Measurements from ENCODE around the gene RAD52.

RAD52 gene

GRCh38 chr12:966724-967123, 17.2 kb upstream of the RAD52 start:
- Histone ChIP-seq H3K27ac (ENCODE audit: low read depth, low read length) (no peak overlapping the region), H3K4me1 (ENCODE audit: control insufficient read depth, insufficient read depth, low read length, unreplicated experiment) (no peaks in the 10 kb centered on the region)

GRCh38 chr12:958588-959123, 9.2 kb upstream of the RAD52 start:
- Histone ChIP-seq H3K4me3 (ENCODE audit: low read depth, low read length) (no peak overlapping the region; the same call in 1 of the 2 replicates), H3K27ac (ENCODE audit: low read depth, low read length) (no peak overlapping the region), H3K4me1 (ENCODE audit: control insufficient read depth, insufficient read depth, low read length, unreplicated experiment) (peaks cover 17% of the 10 kb centered on the region), H3K36me3 (ENCODE audit: insufficient read depth, low read length) (no peaks in the 10 kb centered on the region), H3K79me2 (ENCODE audit: control insufficient read depth, insufficient read depth, low read length, unreplicated experiment) (no peaks in the 10 kb centered on the region), H3K27me3 (ENCODE audit: insufficient read depth, low read length) (no peaks in the 10 kb centered on the region), H2AFZ (ENCODE audit: low read length, unreplicated experiment) (peak overlapping the region; percentile 3)

More at GRCh38 chr12:966724-967123, 17.2 kb upstream of the RAD52 start:
- Histone ChIP-seq H3K36me3 (ENCODE audit: insufficient read depth, low read length) (no peaks in the 10 kb centered on the region), H3K79me2 (ENCODE audit: control insufficient read depth, insufficient read depth, low read length, unreplicated experiment) (no peaks in the 10 kb centered on the region), H2AFZ (ENCODE audit: low read length, unreplicated experiment) (no peak overlapping the region), H3K27me3 (ENCODE audit: insufficient read depth, low read length) (no peaks in the 10 kb centered on the region), H3K4me3 (ENCODE audit: low read depth, low read length) (no peak overlapping the region)

GRCh38 chr12:955939-956338, 6.4 kb upstream of the RAD52 start:
- Histone ChIP-seq H3K27ac (ENCODE audit: low read depth, low read length) (no peak overlapping the region), H3K4me1 (ENCODE audit: control insufficient read depth, insufficient read depth, low read length, unreplicated experiment) (peaks cover 23% of the 10 kb centered on the region), H3K36me3 (ENCODE audit: insufficient read depth, low read length) (no peaks in the 10 kb centered on the region), H2AFZ (ENCODE audit: low read length, unreplicated experiment) (no peak overlapping the region), H3K79me2 (ENCODE audit: control insufficient read depth, insufficient read depth, low read length, unreplicated experiment) (no peaks in the 10 kb centered on the region), H3K27me3 (ENCODE audit: insufficient read depth, low read length) (no peaks in the 10 kb centered on the region), H3K4me3 (ENCODE audit: low read depth, low read length) (no peak overlapping the region)

GRCh38 chr12:954741-955140, 5.2 kb upstream of the RAD52 start:
- Histone ChIP-seq H3K36me3 (ENCODE audit: insufficient read depth, low read length) (no peaks in the 10 kb centered on the region), H3K4me1 (ENCODE audit: control insufficient read depth, insufficient read depth, low read length, unreplicated experiment) (peaks cover 23% of the 10 kb centered on the region), H3K27me3 (ENCODE audit: insufficient read depth, low read length) (no peaks in the 10 kb centered on the region), H3K79me2 (ENCODE audit: control insufficient read depth, insufficient read depth, low read length, unreplicated experiment) (no peaks in the 10 kb centered on the region), H3K27ac (ENCODE audit: low read depth, low read length) (no peak overlapping the region), H2AFZ (ENCODE audit: low read length, unreplicated experiment) (no peak overlapping the region), H3K4me3 (ENCODE audit: low read depth, low read length) (no peak overlapping the region)

GRCh38 chr12:953776-954175, 4.3 kb upstream of the RAD52 start:
- Histone ChIP-seq H3K4me1 (ENCODE audit: control insufficient read depth, insufficient read depth, low read length, unreplicated experiment) (peaks cover 19% of the 10 kb centered on the region), H2AFZ (ENCODE audit: low read length, unreplicated experiment) (peak overlapping the region; percentile 29), H3K4me3 (ENCODE audit: low read depth, low read length) (no peak overlapping the region), H3K27me3 (ENCODE audit: insufficient read depth, low read length) (no peaks in the 10 kb centered on the region), H3K36me3 (ENCODE audit: insufficient read depth, low read length) (no peaks in the 10 kb centered on the region), H3K27ac (ENCODE audit: low read depth, low read length) (no peak overlapping the region; the same call in 1 of the 2 replicates), H3K79me2 (ENCODE audit: control insufficient read depth, insufficient read depth, low read length, unreplicated experiment) (peaks cover 2% of the 10 kb centered on the region)

GRCh38 chr12:951176-951575, 1.7 kb upstream of the RAD52 start:
- Histone ChIP-seq H3K27ac (ENCODE audit: low read depth, low read length) (no peak overlapping the region), H3K4me3 (ENCODE audit: low read depth, low read length) (no peak overlapping the region), H3K79me2 (ENCODE audit: control insufficient read depth, insufficient read depth, low read length, unreplicated experiment) (peaks cover 28% of the 10 kb centered on the region), H3K4me1 (ENCODE audit: control insufficient read depth, insufficient read depth, low read length, unreplicated experiment) (peaks cover 26% of the 10 kb centered on the region), H3K27me3 (ENCODE audit: insufficient read depth, low read length) (no peaks in the 10 kb centered on the region), H3K36me3 (ENCODE audit: insufficient read depth, low read length) (no peaks in the 10 kb centered on the region), H2AFZ (ENCODE audit: low read length, unreplicated experiment) (no peak overlapping the region)

- Histone ChIP-seq H3K4me3 (ENCODE audit: low read depth, low read length) (peak overlapping the region; percentile 88), H3K27me3 (ENCODE audit: insufficient read depth, low read length) (no peaks in the 10 kb centered on the region), H3K79me2 (ENCODE audit: control insufficient read depth, insufficient read depth, low read length, unreplicated experiment) (peaks cover 48% of the 10 kb centered on the region), H3K27ac (ENCODE audit: low read depth, low read length) (peak overlapping the region; percentile 74; the same call in 1 of the 2 replicates), H2AFZ (ENCODE audit: low read length, unreplicated experiment) (no peak overlapping the region), H3K36me3 (ENCODE audit: insufficient read depth, low read length) (no peaks in the 10 kb centered on the region), H3K4me1 (ENCODE audit: control insufficient read depth, insufficient read depth, low read length, unreplicated experiment) (peaks cover 16% of the 10 kb centered on the region)
Measured at GRCh38 chr12:948238-948637, 1.3 kb downstream of the RAD52 start.

- Histone ChIP-seq H3K27ac (ENCODE audit: low read depth, low read length) (no peak overlapping the region), H3K27me3 (ENCODE audit: insufficient read depth, low read length) (no peaks in the 10 kb centered on the region), H3K79me2 (ENCODE audit: control insufficient read depth, insufficient read depth, low read length, unreplicated experiment) (peaks cover 59% of the 10 kb centered on the region), H2AFZ (ENCODE audit: low read length, unreplicated experiment) (no peak overlapping the region), H3K4me3 (ENCODE audit: low read depth, low read length) (no peak overlapping the region), H3K4me1 (ENCODE audit: control insufficient read depth, insufficient read depth, low read length, unreplicated experiment) (peaks cover 14% of the 10 kb centered on the region), H3K36me3 (ENCODE audit: insufficient read depth, low read length) (no peaks in the 10 kb centered on the region)
Measured at GRCh38 chr12:946631-947030, 2.9 kb downstream of the RAD52 start.

GRCh38 chr12:946212-946611, 3.3 kb downstream of the RAD52 start:
- Histone ChIP-seq H3K79me2 (ENCODE audit: control insufficient read depth, insufficient read depth, low read length, unreplicated experiment) (peaks cover 59% of the 10 kb centered on the region), H3K36me3 (ENCODE audit: insufficient read depth, low read length) (no peaks in the 10 kb centered on the region), H2AFZ (ENCODE audit: low read length, unreplicated experiment) (no peak overlapping the region), H3K27ac (ENCODE audit: low read depth, low read length) (no peak overlapping the region), H3K4me1 (ENCODE audit: control insufficient read depth, insufficient read depth, low read length, unreplicated experiment) (peaks cover 14% of the 10 kb centered on the region), H3K27me3 (ENCODE audit: insufficient read depth, low read length) (no peaks in the 10 kb centered on the region), H3K4me3 (ENCODE audit: low read depth, low read length) (no peak overlapping the region)

- Histone ChIP-seq H2AFZ (ENCODE audit: low read length, unreplicated experiment) (no peak overlapping the region), H3K79me2 (ENCODE audit: control insufficient read depth, insufficient read depth, low read length, unreplicated experiment) (peaks cover 71% of the 10 kb centered on the region), H3K27me3 (ENCODE audit: insufficient read depth, low read length) (no peaks in the 10 kb centered on the region), H3K4me3 (ENCODE audit: low read depth, low read length) (no peak overlapping the region), H3K4me1 (ENCODE audit: control insufficient read depth, insufficient read depth, low read length, unreplicated experiment) (peaks cover 14% of the 10 kb centered on the region), H3K36me3 (ENCODE audit: insufficient read depth, low read length) (peaks cover 9% of the 10 kb centered on the region; the same call in 1 of the 2 replicates), H3K27ac (ENCODE audit: low read depth, low read length) (no peak overlapping the region)
Measured at GRCh38 chr12:944211-944610, 5.3 kb downstream of the RAD52 start.

GRCh38 chr12:943051-943450, 6.4 kb downstream of the RAD52 start:
- Histone ChIP-seq H3K27me3 (ENCODE audit: insufficient read depth, low read length) (no peaks in the 10 kb centered on the region), H3K79me2 (ENCODE audit: control insufficient read depth, insufficient read depth, low read length, unreplicated experiment) (peaks cover 68% of the 10 kb centered on the region), H3K27ac (ENCODE audit: low read depth, low read length) (no peak overlapping the region), H2AFZ (ENCODE audit: low read length, unreplicated experiment) (no peak overlapping the region), H3K4me1 (ENCODE audit: control insufficient read depth, insufficient read depth, low read length, unreplicated experiment) (peaks cover 9% of the 10 kb centered on the region), H3K4me3 (ENCODE audit: low read depth, low read length) (no peak overlapping the region), H3K36me3 (ENCODE audit: insufficient read depth, low read length) (peaks cover 10% of the 10 kb centered on the region; the same call in 1 of the 2 replicates)
